Frontal cortex (tissue), 4 donors: ENCODE results near the gene CDKN2B-AS1. TPM values are rescaled to one million over a fixed set of nuclear protein-coding genes. Genes with fewer than 3 reads are reported as not detected.

Experiments used
- DNase-seq, 2 donors: peaks; one replicate each; pipeline ENCODE4 v3.0.0; 2012; ENCODE audit warnings: low spot score in 2 of 2
- FAIRE-seq: peaks from 2 replicates; lab custom pipeline; 2012; peaks lifted over from hg19 to GRCh38; lab: Jason Lieb, UNC
- total RNA-seq: library from RNA; depleted of rRNA; stranded (reverse); fragments of >200 nt; gene quantifications from one replicate; pipeline ENCODE4 v1.2.3, GENCODE V29; 2014
- donor health status: control.
- donor health status: control.
- donor health status: control.

Gene CDKN2B-AS1
- total RNA-seq, 1 donor from 2014 or later = 0.41 TPM

- DNase-seq (no peak), FAIRE-seq (no peak)
Observed at GRCh38 chr9:22067196-22067595, 72.6 kb downstream of the CDKN2B-AS1 start.

GRCh38 chr9:22068369-22068768 is 73.8 kb downstream of the CDKN2B-AS1 start:
- FAIRE-seq = no peak
- DNase-seq = no peak

GRCh38 chr9:22073349-22073748 is 78.8 kb downstream of the CDKN2B-AS1 start:
- no peak for DNase-seq
- no peak for FAIRE-seq

- DNase-seq (no peak), FAIRE-seq (no peak)
Observed at GRCh38 chr9:22078081-22078480, 83.5 kb downstream of the CDKN2B-AS1 start.

GRCh38 chr9:22079873-22080341 is 85.3 kb downstream of the CDKN2B-AS1 start:
- FAIRE-seq (no peak), DNase-seq (no peak)

- DNase-seq = no peak
- FAIRE-seq = no peak
Observed at GRCh38 chr9:22084336-22085035, 89.9 kb downstream of the CDKN2B-AS1 start.

- FAIRE-seq (no peak), DNase-seq (no peak)
Observed at GRCh38 chr9:22088053-22088716, 93.6 kb downstream of the CDKN2B-AS1 start.

GRCh38 chr9:22088717-22089061 is 94.1 kb downstream of the CDKN2B-AS1 start:
- DNase-seq (no peak), FAIRE-seq (no peak)

GRCh38 chr9:22097707-22098106 is 103.1 kb downstream of the CDKN2B-AS1 start:
- FAIRE-seq = no peak
- DNase-seq = no peak

GRCh38 chr9:22098643-22099332 is 104.2 kb downstream of the CDKN2B-AS1 start:
- DNase-seq (no peak), FAIRE-seq (no peak)

GRCh38 chr9:22100626-22101025 is 106.0 kb downstream of the CDKN2B-AS1 start:
- FAIRE-seq (no peak), DNase-seq (no peak)

- no peak for DNase-seq
- no peak for FAIRE-seq
Observed at GRCh38 chr9:22102146-22103053, 107.8 kb downstream of the CDKN2B-AS1 start.

- FAIRE-seq = no peak
Observed at GRCh38 chr9:22103685-22104575, 109.3 kb downstream of the CDKN2B-AS1 start.

GRCh38 chr9:22105005-22105722 is 110.6 kb downstream of the CDKN2B-AS1 start:
- FAIRE-seq (no peak), DNase-seq (no peak)

More at GRCh38 chr9:22103685-22104575, 109.3 kb downstream of the CDKN2B-AS1 start:
- DNase-seq = no peak

- no peak for FAIRE-seq
- no peak for DNase-seq
Observed at GRCh38 chr9:22107202-22108045, 112.8 kb downstream of the CDKN2B-AS1 start.

- FAIRE-seq (no peak), DNase-seq (no peak)
Observed at GRCh38 chr9:22108581-22109370, 114.2 kb downstream of the CDKN2B-AS1 start.
